GM23248 (cell line): Measurements from ENCODE around the gene ZMIZ2.

ENCODE experiments used
- EZH2 ChIP-seq: fragments of 200-600 bp; sonication (generic); IDR thresholded peaks from 2 replicates; pipeline ENCODE4 v1.6.1; 2018; ENCODE audit warnings: antibody characterized with exemption, mild to moderate bottlenecking; ENCODE audit not compliant: insufficient read depth, poor library complexity, severe bottlenecking
- EZH2phosphoT487 ChIP-seq: fragments of 200-600 bp; sonication (generic); IDR thresholded peaks from 2 replicates; pipeline ENCODE4 v1.6.1; 2018; ENCODE audit warnings: antibody characterized with exemption, moderate library complexity, mild to moderate bottlenecking, low read depth; ENCODE audit not compliant: insufficient read depth

DNA sequence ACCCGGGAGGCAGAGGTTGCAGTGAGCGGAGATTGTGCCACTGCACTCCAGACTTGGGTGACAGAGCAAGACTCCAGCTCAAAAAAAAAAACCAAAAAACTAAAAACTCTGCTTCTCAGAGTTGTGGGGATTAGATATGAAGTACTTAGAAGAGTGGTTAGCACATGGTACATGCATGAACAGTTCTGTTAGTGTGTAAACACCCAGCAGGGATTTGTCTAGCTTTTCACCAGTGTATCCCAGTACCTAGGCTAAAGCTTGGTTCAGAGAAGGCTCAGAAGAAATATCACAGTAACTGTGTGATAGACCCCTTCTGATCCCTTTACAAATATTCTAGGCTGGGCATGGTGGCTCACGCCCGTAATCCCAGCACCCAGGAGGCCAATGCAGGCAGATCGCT lies 57.3 kb downstream of the ZMIZ2 start:
- TF ChIP-seq EZH2: no peak
- no peak for TF ChIP-seq EZH2phosphoT487
